ENCODE measurements around the gene ATP2B1. TPM values are rescaled to one million over a fixed set of nuclear protein-coding genes. Genes with fewer than 3 reads are reported as not detected.

Gene ATP2B1
- total RNA-seq, 1 donor from 2014 or later: 48.9 TPM

DNA sequence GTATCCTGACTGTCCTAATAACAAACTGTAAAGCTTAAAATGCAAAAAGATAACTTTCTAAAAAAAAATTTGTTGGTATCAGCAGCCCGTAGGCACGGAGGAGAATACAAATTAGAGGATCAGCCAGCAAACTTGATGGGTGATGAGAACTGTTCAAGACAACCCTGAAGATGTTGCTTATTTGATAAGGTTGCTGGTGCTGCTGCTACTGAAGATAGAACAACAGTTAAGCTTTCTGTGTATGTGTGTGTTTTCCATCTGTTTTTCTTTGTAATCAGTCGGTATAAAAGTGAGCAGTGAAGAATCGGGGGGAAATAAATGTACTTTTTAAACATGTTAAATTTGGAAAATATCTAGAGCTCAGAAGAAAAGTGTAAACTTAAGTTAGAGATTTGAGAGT lies 115.4 kb downstream of the ATP2B1 start:
- Histone ChIP-seq H3K9ac (ENCODE audit: low read length) (no peak overlapping the region), H2AFZ (ENCODE audit: low read depth, low read length) (no peak overlapping the region), H3K9me3 (ENCODE audit: insufficient read depth, low read depth, low read length) (no peaks in the 10 kb centered on the region), H3K79me2 (ENCODE audit: insufficient read depth, low read length) (no peaks in the 10 kb centered on the region), H3K4me2 (ENCODE audit: low read length) (no peak overlapping the region), H3K27ac (ENCODE audit: low read depth, low read length) (no peak overlapping the region), H3K36me3 (ENCODE audit: insufficient read depth, low read length) (peaks cover 14% of the 10 kb centered on the region), H3K27me3 (ENCODE audit: insufficient read depth, low read length) (no peaks in the 10 kb centered on the region), H3K4me3 (ENCODE audit: insufficient read depth, low read depth, low read length) (no peak overlapping the region), H4K20me1 (ENCODE audit: insufficient read depth, low read length) (no peaks in the 10 kb centered on the region), H3K4me1 (ENCODE audit: insufficient read depth, low read length) (no peaks in the 10 kb centered on the region)
- no peaks in the 10 kb centered on the region for H3K9me3 Mint-ChIP-seq (ENCODE audit: unreplicated experiment)
- no peaks in the 10 kb centered on the region for H3K27me3 Mint-ChIP-seq (ENCODE audit: low read depth, unreplicated experiment)
- no peak overlapping the region for H3K27ac Mint-ChIP-seq (ENCODE audit: unreplicated experiment)
- DNase-seq (ENCODE audit: low read depth) (no peak), FAIRE-seq (no peak)
- no peaks in the 10 kb centered on the region for H3K4me1 Mint-ChIP-seq (ENCODE audit: low read depth, unreplicated experiment)
- TF ChIP-seq EZH2 (IDR thresholded peaks at IDR 0.05; ENCODE audit: insufficient read depth, low read length): no peak
- TF ChIP-seq, protein P1, sequence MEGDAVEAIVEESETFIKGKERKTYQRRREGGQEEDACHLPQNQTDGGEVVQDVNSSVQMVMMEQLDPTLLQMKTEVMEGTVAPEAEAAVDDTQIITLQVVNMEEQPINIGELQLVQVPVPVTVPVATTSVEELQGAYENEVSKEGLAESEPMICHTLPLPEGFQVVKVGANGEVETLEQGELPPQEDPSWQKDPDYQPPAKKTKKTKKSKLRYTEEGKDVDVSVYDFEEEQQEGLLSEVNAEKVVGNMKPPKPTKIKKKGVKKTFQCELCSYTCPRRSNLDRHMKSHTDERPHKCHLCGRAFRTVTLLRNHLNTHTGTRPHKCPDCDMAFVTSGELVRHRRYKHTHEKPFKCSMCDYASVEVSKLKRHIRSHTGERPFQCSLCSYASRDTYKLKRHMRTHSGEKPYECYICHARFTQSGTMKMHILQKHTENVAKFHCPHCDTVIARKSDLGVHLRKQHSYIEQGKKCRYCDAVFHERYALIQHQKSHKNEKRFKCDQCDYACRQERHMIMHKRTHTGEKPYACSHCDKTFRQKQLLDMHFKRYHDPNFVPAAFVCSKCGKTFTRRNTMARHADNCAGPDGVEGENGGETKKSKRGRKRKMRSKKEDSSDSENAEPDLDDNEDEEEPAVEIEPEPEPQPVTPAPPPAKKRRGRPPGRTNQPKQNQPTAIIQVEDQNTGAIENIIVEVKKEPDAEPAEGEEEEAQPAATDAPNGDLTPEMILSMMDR (IDR thresholded peaks at IDR 0.05; ENCODE audit: insufficient read depth, low read depth, low read length): no peak
- no peaks in the 10 kb centered on the region for H3K36me3 Mint-ChIP-seq (ENCODE audit: low read depth, unreplicated experiment)
- H3K4me3 Mint-ChIP-seq (ENCODE audit: unreplicated experiment): no peak overlapping the region

DNA sequence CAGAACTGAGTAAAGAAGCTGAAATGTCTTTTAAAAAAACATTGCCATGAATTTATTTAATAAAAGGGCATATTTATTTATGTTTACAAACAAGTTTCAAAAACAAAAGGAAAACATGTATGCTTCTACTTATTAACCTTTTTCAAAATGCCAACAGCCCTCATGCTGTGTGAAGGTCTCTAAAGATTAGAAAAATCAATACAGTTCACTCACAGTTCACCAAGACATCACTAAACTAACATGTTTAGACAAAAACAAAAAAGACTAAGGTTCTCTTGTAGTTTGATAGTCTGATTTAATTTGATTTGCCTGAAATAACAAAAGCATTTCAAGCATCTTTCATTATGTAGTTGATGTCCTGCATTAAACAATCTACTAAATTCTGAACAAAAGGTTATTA lies 118.9 kb downstream of the ATP2B1 start:
- Histone ChIP-seq H3K4me3 (ENCODE audit: insufficient read depth, low read depth, low read length) (no peak overlapping the region), H3K27me3 (ENCODE audit: insufficient read depth, low read length) (no peaks in the 10 kb centered on the region), H3K79me2 (ENCODE audit: insufficient read depth, low read length) (no peaks in the 10 kb centered on the region), H3K27ac (ENCODE audit: low read depth, low read length) (no peak overlapping the region), H3K36me3 (ENCODE audit: insufficient read depth, low read length) (peaks cover 11% of the 10 kb centered on the region), H3K4me2 (ENCODE audit: low read length) (no peak overlapping the region), H3K9ac (ENCODE audit: low read length) (no peak overlapping the region), H4K20me1 (ENCODE audit: insufficient read depth, low read length) (no peaks in the 10 kb centered on the region), H3K9me3 (ENCODE audit: insufficient read depth, low read depth, low read length) (no peaks in the 10 kb centered on the region), H2AFZ (ENCODE audit: low read depth, low read length) (no peak overlapping the region), H3K4me1 (ENCODE audit: insufficient read depth, low read length) (no peaks in the 10 kb centered on the region)
- H3K9me3 Mint-ChIP-seq (ENCODE audit: unreplicated experiment): no peaks in the 10 kb centered on the region
- H3K4me3 Mint-ChIP-seq (ENCODE audit: unreplicated experiment): no peak overlapping the region
- DNase-seq (ENCODE audit: low read depth): no peak
- FAIRE-seq: no peak
- no peaks in the 10 kb centered on the region for H3K27me3 Mint-ChIP-seq (ENCODE audit: low read depth, unreplicated experiment)
- H3K36me3 Mint-ChIP-seq (ENCODE audit: low read depth, unreplicated experiment): peaks cover under 1% of the 10 kb centered on the region
- H3K4me1 Mint-ChIP-seq (ENCODE audit: low read depth, unreplicated experiment): no peaks in the 10 kb centered on the region
- no peak for TF ChIP-seq EZH2 (IDR thresholded peaks at IDR 0.05; ENCODE audit: insufficient read depth, low read length)
- TF ChIP-seq, protein P1 (IDR thresholded peaks at IDR 0.05; ENCODE audit: insufficient read depth, low read depth, low read length): no peak
- H3K27ac Mint-ChIP-seq (ENCODE audit: unreplicated experiment): no peak overlapping the region

DNA sequence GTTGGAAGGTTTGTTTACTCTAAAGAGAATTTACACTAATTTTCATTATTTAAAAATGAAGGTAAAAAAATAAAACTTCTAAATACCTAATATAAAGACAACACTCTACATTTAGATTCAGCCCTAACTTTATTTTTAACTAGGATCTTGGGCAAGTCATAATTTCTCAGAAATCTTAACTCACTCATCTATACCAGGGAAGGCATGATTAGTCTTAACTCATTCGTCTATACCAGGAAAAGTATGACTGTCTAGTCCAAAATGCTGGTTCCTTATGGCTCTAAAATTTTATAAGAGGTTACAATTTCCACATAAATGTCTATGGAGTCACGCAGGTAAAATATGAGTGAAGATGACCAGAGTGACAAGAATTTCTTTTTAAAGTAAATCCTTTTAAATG lies 130.1 kb downstream of the ATP2B1 start:
- Mint-ChIP-seq H3K27me3 (ENCODE audit: low read depth, unreplicated experiment) (no peaks in the 10 kb centered on the region), H3K36me3 (ENCODE audit: low read depth, unreplicated experiment) (no peaks in the 10 kb centered on the region), H3K9me3 (ENCODE audit: unreplicated experiment) (no peaks in the 10 kb centered on the region), H3K4me1 (ENCODE audit: low read depth, unreplicated experiment) (peaks cover 19% of the 10 kb centered on the region), H3K4me3 (ENCODE audit: unreplicated experiment) (no peak overlapping the region), H3K27ac (ENCODE audit: unreplicated experiment) (no peak overlapping the region)
- Histone ChIP-seq H3K9me3 (ENCODE audit: insufficient read depth, low read depth, low read length) (no peaks in the 10 kb centered on the region), H2AFZ (ENCODE audit: low read depth, low read length) (no peak overlapping the region), H3K4me3 (ENCODE audit: insufficient read depth, low read depth, low read length) (no peak overlapping the region), H3K4me2 (ENCODE audit: low read length) (no peak overlapping the region), H3K27me3 (ENCODE audit: insufficient read depth, low read length) (no peaks in the 10 kb centered on the region), H4K20me1 (ENCODE audit: insufficient read depth, low read length) (no peaks in the 10 kb centered on the region), H3K4me1 (ENCODE audit: insufficient read depth, low read length) (peaks cover 10% of the 10 kb centered on the region), H3K36me3 (ENCODE audit: insufficient read depth, low read length) (no peaks in the 10 kb centered on the region), H3K9ac (ENCODE audit: low read length) (no peak overlapping the region), H3K27ac (ENCODE audit: low read depth, low read length) (no peak overlapping the region), H3K79me2 (ENCODE audit: insufficient read depth, low read length) (no peaks in the 10 kb centered on the region)
- FAIRE-seq (no peak), DNase-seq (ENCODE audit: low read depth) (no peak)
- TF ChIP-seq EZH2 (IDR thresholded peaks at IDR 0.05; ENCODE audit: insufficient read depth, low read length): no peak
- TF ChIP-seq, protein P1 (IDR thresholded peaks at IDR 0.05; ENCODE audit: insufficient read depth, low read depth, low read length): no peak
